Vagina (tissue), 2 donors: ENCODE data around the gene WDR11.

Experiments
- POLR2A ChIP-seq, 2 donors: fragments of 450-650 bp; IDR thresholded peaks; one replicate each; pipeline ENCODE4 v1.6.1; 2017; ENCODE audit warnings: antibody characterized with exemption in 2 of 2, mild to moderate bottlenecking in 2 of 2, moderate library complexity in 2 of 2
- TF ChIP-seq, protein P1 (sequence below), 3 experiments: fragments of 450-650 bp in 2 of 3; fragments of 200-600 bp in 1 of 3; sonication (generic) in 1 of 3; IDR thresholded peaks; one replicate each; pipeline ENCODE4 v1.5.1; 2017 to 2019; ENCODE audit warnings: antibody characterized with exemption in 3 of 3, mild to moderate bottlenecking in 2 of 3, moderate library complexity in 2 of 3

DNA sequence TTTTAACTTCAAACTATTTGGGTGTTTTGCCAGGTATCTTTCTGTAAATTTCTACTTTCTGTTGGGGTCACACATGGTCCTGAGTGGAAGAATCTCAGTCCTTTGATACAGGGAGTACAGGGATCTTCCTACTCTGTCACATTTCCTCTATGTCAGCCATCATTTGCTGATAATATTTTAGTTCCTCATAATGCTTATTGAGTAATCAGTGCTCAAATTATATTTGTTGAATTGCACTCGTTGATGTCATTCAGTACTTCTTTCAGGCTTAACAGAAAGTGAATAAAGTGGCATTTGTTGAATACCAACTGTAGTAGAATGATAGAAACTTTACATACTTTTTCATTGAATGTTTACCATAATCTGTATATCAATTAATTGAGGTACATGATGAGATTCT lies 31.9 kb downstream of the WDR11 start:
- TF ChIP-seq, protein P1, sequence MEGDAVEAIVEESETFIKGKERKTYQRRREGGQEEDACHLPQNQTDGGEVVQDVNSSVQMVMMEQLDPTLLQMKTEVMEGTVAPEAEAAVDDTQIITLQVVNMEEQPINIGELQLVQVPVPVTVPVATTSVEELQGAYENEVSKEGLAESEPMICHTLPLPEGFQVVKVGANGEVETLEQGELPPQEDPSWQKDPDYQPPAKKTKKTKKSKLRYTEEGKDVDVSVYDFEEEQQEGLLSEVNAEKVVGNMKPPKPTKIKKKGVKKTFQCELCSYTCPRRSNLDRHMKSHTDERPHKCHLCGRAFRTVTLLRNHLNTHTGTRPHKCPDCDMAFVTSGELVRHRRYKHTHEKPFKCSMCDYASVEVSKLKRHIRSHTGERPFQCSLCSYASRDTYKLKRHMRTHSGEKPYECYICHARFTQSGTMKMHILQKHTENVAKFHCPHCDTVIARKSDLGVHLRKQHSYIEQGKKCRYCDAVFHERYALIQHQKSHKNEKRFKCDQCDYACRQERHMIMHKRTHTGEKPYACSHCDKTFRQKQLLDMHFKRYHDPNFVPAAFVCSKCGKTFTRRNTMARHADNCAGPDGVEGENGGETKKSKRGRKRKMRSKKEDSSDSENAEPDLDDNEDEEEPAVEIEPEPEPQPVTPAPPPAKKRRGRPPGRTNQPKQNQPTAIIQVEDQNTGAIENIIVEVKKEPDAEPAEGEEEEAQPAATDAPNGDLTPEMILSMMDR (IDR thresholded peaks at IDR 0.05), result no peak
- no peak for TF ChIP-seq POLR2A (IDR thresholded peaks at IDR 0.05)
